KOPT-K1 (cell line): ENCODE results near the gene ZNF292.

Experiments used
- H3K27ac ChIP-seq: fragments of 200-600 bp; sonication (generic); 2 replicates; pipeline ENCODE4 v1.5.1; 2016; ENCODE audit warnings: antibody characterized with exemption, mild to moderate bottlenecking, low read depth, low read length; ENCODE audit not compliant: poor library complexity, severe bottlenecking
- H3K36me3 ChIP-seq: fragments of 200-600 bp; sonication (generic); 2 replicates; pipeline ENCODE4 v1.5.1; 2017; ENCODE audit warnings: antibody characterized with exemption, mild to moderate bottlenecking, low read length, moderate library complexity; ENCODE audit not compliant: insufficient read depth
- H3K9me3 ChIP-seq: fragments of 200-600 bp; sonication (generic); 2 replicates; pipeline ENCODE4 v1.5.1; 2017; ENCODE audit warnings: antibody characterized with exemption, low read length, mild to moderate bottlenecking; ENCODE audit not compliant: insufficient read depth, poor library complexity, severe bottlenecking

Gene ZNF292

GRCh38 chr6:87257565-87257964 lies 102.2 kb downstream of the ZNF292 start:
- Histone ChIP-seq H3K9me3 (no peaks in the 10 kb centered on the region), H3K27ac (no peak overlapping the region), H3K36me3 (peaks cover 100% of the 10 kb centered on the region)

DNA sequence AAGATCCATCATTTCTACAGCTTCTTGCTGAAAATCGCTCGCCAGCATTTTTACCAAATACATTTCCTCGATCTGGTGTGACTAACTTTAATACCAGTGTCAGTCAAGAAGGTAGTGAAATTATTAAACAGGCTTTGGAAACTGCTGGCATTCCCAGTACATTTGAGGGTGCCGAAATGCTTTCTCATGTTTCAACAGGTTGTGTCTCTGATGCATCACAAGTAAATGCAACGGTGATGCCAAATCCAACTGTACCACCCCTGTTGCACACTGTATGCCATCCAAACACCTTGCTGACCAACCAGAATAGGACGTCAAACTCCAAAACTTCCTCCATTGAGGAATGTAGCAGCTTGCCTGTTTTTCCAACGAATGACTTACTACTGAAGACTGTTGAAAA lies 102.6 kb downstream of the ZNF292 start:
- H3K36me3 ChIP-seq, result peaks cover 100% of the 10 kb centered on the region
- no peaks in the 10 kb centered on the region for H3K9me3 ChIP-seq
- no peak overlapping the region for H3K27ac ChIP-seq

DNA sequence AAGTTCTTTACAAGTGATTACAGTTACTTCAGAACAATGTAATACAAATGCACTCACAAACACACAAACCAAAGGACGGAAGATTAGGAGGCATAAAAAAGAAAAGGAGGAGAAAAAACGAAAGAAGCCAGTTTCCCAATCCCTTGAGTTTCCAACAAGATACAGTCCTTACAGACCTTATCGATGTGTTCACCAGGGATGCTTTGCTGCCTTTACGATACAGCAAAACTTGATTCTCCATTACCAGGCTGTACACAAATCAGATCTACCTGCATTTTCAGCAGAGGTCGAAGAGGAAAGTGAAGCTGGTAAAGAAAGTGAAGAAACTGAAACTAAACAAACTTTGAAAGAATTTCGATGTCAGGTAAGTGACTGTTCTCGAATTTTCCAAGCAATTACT lies 104.4 kb downstream of the ZNF292 start:
- no peak overlapping the region for H3K27ac ChIP-seq
- H3K9me3 ChIP-seq, result no peaks in the 10 kb centered on the region
- peaks cover 90% of the 10 kb centered on the region for H3K36me3 ChIP-seq

- peaks cover 80% of the 10 kb centered on the region for H3K36me3 ChIP-seq
- no peak overlapping the region for H3K27ac ChIP-seq
- no peaks in the 10 kb centered on the region for H3K9me3 ChIP-seq
These were observed 106.2 kb downstream of the ZNF292 start for GRCh38 chr6:87261534-87261933.

DNA sequence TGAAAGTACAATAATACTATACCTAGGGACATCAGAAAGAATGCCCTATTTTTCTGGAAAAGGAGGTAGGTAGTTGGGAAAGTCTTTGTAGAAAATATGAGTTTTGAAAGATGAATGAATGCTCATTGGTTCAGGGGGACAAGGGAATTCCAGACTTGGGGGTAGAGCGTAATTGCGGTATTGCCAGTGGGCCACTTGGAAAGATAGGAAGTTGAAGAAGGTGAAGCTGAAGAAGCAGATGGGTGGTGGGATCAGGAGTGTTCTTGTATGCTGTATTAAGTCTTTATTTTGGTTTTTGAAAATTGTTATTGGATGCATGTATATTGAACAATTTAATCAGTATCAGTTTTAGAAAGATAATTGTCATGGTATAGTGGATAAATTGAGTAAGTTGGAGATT lies 109.1 kb downstream of the ZNF292 start:
- Histone ChIP-seq H3K36me3 (peaks cover 51% of the 10 kb centered on the region), H3K27ac (no peak overlapping the region), H3K9me3 (no peaks in the 10 kb centered on the region)

GRCh38 chr6:87274660-87275274 lies 119.4 kb downstream of the ZNF292 start:
- no peaks in the 10 kb centered on the region for H3K9me3 ChIP-seq
- H3K27ac ChIP-seq, result no peak overlapping the region
- no peaks in the 10 kb centered on the region for H3K36me3 ChIP-seq

DNA sequence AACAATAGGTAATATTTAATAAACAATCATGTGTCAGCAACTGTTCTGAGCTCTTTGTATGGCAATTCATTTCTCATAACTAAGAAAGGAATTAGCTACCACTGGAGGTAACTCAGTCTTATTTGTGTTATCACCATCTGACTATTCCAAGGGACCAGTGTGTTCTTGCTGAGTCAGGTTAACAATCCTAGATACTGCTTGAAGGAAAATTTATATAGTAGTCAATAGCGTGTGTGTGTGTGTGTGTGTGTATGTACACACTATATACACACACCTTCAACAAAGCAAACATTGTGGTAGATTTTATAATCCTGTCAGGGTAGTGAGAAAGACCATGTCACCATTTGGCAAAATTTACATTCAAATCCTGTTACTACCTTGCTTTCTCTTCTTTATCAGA lies 121.3 kb downstream of the ZNF292 start:
- Histone ChIP-seq H3K36me3 (no peaks in the 10 kb centered on the region), H3K27ac (no peak overlapping the region), H3K9me3 (no peaks in the 10 kb centered on the region)

DNA sequence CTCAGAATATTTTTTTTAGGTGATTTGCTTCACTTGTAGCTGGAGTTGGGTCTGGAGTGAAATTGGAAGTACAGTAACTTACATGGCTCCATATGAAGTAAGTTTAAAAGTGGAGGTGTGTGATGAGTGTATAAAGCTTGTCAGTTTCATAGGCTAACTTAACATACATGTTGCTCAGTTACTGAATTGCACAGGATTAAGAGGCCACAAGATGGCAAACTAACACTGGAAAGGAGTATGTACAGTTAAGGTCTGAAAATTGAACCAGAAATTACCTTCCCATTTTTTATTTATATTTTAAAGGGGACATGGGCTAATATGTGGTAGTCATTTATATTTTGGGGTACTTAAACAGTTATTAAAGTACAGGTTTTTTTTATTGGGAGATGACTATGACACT lies 121.8 kb downstream of the ZNF292 start:
- H3K27ac ChIP-seq, result no peak overlapping the region
- no peaks in the 10 kb centered on the region for H3K9me3 ChIP-seq
- H3K36me3 ChIP-seq, result no peaks in the 10 kb centered on the region

DNA sequence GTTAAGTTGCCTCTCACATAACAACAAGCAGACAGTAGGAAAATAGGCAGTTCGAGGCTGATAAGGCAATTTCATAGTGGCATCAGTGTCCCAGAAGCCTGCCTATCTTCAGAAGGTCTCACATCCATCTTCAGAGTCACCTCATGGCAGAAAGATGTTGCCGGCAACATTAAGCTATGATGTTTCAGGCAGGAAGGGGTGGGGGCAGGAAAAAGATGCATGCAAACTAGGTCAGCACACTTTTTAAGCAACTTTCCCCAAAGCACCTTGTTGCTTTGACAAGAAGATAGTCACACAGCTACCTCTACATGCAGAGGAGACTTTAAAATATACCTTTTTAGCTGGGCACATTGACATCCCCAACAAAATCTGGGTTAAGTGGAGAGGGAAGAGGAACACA lies 123.8 kb downstream of the ZNF292 start:
- H3K27ac ChIP-seq, result no peak overlapping the region
- no peaks in the 10 kb centered on the region for H3K9me3 ChIP-seq
- no peaks in the 10 kb centered on the region for H3K36me3 ChIP-seq

GRCh38 chr6:87281426-87281825 lies 126.1 kb downstream of the ZNF292 start:
- H3K9me3 ChIP-seq, result no peaks in the 10 kb centered on the region
- no peaks in the 10 kb centered on the region for H3K36me3 ChIP-seq
- no peak overlapping the region for H3K27ac ChIP-seq

DNA sequence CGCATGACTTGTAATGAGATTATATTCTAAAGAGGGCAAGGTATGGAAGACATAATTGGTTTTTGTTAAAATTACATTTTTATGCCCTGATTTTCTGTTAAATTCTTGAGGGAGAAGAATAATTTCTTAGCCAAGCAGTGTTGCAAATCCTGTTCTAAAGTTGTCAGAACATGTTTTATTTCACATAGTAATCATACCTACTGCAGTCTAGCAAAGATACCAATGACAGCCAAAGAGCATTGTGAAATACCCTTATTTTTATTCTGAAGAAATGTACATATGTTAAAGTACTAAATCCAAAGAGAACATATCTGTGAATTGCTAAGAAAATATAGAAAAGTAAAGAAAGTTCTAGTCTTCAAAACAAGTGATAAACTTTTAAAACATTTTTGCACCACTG lies 127.4 kb downstream of the ZNF292 start:
- no peak overlapping the region for H3K27ac ChIP-seq
- H3K36me3 ChIP-seq, result no peaks in the 10 kb centered on the region
- no peaks in the 10 kb centered on the region for H3K9me3 ChIP-seq

GRCh38 chr6:87283461-87283860 lies 128.1 kb downstream of the ZNF292 start:
- Histone ChIP-seq H3K27ac (no peak overlapping the region), H3K9me3 (no peaks in the 10 kb centered on the region), H3K36me3 (no peaks in the 10 kb centered on the region)

DNA sequence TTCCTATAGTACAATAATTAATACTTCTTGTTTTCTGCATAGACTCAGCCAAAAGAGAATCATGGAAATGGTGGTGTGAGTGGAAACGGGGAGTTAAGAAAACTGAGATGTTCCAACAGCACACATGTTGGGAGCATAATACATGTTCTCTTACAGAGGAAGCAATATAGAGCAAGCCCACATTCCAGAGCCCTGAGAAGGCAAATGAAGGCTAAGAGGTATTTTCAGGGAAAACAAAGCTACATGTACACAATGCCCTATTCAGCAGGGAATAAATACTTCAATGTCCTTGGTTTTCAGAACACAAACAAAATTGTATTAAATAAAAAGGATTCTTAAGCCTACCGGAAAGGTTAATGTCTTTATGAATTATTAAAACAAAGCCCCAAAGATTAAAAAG lies 131.9 kb downstream of the ZNF292 start:
- no peaks in the 10 kb centered on the region for H3K36me3 ChIP-seq
- H3K27ac ChIP-seq, result no peak overlapping the region
- no peaks in the 10 kb centered on the region for H3K9me3 ChIP-seq

DNA sequence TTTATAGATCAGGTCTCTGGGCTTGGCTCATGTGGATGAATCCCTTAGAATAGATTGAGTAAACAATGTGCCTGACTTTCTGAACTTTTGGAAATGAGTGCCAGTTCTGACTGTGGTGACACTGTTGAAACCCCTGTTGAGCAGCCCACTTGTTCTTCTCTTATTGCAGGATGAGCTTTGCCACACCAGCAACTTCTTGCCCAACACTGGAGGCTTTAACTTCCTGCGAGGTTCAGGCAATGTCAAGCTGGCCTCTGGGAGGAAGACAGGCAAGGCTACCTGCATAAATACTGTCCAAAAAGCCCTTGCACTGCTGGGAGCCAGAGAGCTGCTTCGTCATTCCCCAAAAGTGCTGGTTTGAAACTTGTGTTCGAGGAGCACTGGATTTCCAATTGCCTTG lies 134.2 kb downstream of the ZNF292 start:
- no peaks in the 10 kb centered on the region for H3K36me3 ChIP-seq
- no peaks in the 10 kb centered on the region for H3K9me3 ChIP-seq
- H3K27ac ChIP-seq, result no peak overlapping the region

DNA sequence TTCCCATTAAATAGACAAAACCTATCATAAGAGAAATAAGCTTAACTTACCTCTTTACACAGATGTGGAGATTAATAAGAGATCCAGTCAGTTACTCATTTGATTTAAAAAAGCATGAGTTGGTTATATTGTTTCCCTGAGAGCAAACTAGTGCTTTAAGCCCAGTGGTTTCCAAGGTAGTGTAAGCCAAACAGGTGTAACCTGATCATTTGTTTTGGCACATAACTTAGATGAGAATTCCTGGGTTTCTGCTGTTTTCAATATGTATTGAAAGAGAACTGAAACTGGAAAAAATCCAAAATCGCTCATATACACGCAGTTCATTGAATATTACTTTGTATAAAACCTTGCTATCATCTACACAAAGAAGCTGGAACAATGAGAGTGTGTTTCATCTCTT lies 136.5 kb downstream of the ZNF292 start:
- Histone ChIP-seq H3K9me3 (no peaks in the 10 kb centered on the region), H3K27ac (no peak overlapping the region), H3K36me3 (no peaks in the 10 kb centered on the region)

- no peaks in the 10 kb centered on the region for H3K9me3 ChIP-seq
- no peak overlapping the region for H3K27ac ChIP-seq
- no peaks in the 10 kb centered on the region for H3K36me3 ChIP-seq
These were observed 138.2 kb downstream of the ZNF292 start for GRCh38 chr6:87293526-87293925.
